ENCODE measurements around the gene KLHL18. TPM values are rescaled to one million over a fixed set of nuclear protein-coding genes. Genes with fewer than 3 reads are reported as not detected.

KLHL18 gene
- polyA plus RNA-seq, 1 experiment: 25.5 TPM

- peak; percentile 77 for TF ChIP-seq CTCF (IDR thresholded peaks at IDR 0.05; ENCODE audit: insufficient read depth, low read depth, low read length)
- no peak overlapping the region for H3K4me3 ChIP-seq (ENCODE audit: low read depth, low read length)
- peaks cover 5% of the 10 kb centered on the region for H3K36me3 ChIP-seq (ENCODE audit: control insufficient read depth, insufficient read depth, low read length)
- ChIA-PET POLR2A (no interaction called here), CTCF (interaction anchor here (0.6 to 2.8 kb wide), 25 partner anchors 8 to 622 kb away, joined by 3 to 21 read pairs (median 4); no protein-coding TSS in a partner anchor)
- no peaks in the 10 kb centered on the region for H3K27me3 ChIP-seq (ENCODE audit: control insufficient read depth, insufficient read depth, low read length)
- DNase-seq (ENCODE audit: low read depth): peak; percentile 15
Observed at GRCh38 chr3:47324278-47324865, 41.6 kb downstream of the KLHL18 start.

- ChIA-PET POLR2A (no interaction called here), CTCF (interaction anchor here (0.9 to 1.0 kb wide), 2 partner anchors 9 to 22 kb away, joined by 3 read pairs; no protein-coding TSS in a partner anchor)
- peaks cover 17% of the 10 kb centered on the region for H3K36me3 ChIP-seq (ENCODE audit: control insufficient read depth, insufficient read depth, low read length)
- no peaks in the 10 kb centered on the region for H3K27me3 ChIP-seq (ENCODE audit: control insufficient read depth, insufficient read depth, low read length)
- H3K4me3 ChIP-seq (ENCODE audit: low read depth, low read length): no peak overlapping the region
- no peak for TF ChIP-seq CTCF (IDR thresholded peaks at IDR 0.05; ENCODE audit: insufficient read depth, low read depth, low read length)
- DNase-seq (ENCODE audit: low read depth): no peak
Observed at GRCh38 chr3:47333907-47334306, 51.2 kb downstream of the KLHL18 start.

- Histone ChIP-seq H3K4me3 (ENCODE audit: low read depth, low read length) (no peak overlapping the region), H3K27me3 (ENCODE audit: control insufficient read depth, insufficient read depth, low read length) (no peaks in the 10 kb centered on the region), H3K36me3 (ENCODE audit: control insufficient read depth, insufficient read depth, low read length) (peaks cover 16% of the 10 kb centered on the region)
- POLR2A ChIA-PET: no interaction called here
- DNase-seq (ENCODE audit: low read depth): no peak
- no peak for TF ChIP-seq CTCF (IDR thresholded peaks at IDR 0.05; ENCODE audit: insufficient read depth, low read depth, low read length)
- CTCF ChIA-PET: interaction anchor here (0.6 to 0.8 kb wide), 2 partner anchors 77 to 428 kb away, joined by 3 to 4 read pairs; no protein-coding TSS in a partner anchor
Observed at GRCh38 chr3:47337656-47338055, 54.9 kb downstream of the KLHL18 start.

- CTCF ChIA-PET: interaction anchor here (2.4 kb wide), 1 partner anchor 15 kb away, joined by 7 read pairs; no protein-coding TSS in a partner anchor
- no peak for DNase-seq (ENCODE audit: low read depth)
- POLR2A ChIA-PET: no interaction called here
- H3K27me3 ChIP-seq (ENCODE audit: control insufficient read depth, insufficient read depth, low read length): no peaks in the 10 kb centered on the region
- TF ChIP-seq CTCF (IDR thresholded peaks at IDR 0.05; ENCODE audit: insufficient read depth, low read depth, low read length): no peak
- peaks cover 17% of the 10 kb centered on the region for H3K36me3 ChIP-seq (ENCODE audit: control insufficient read depth, insufficient read depth, low read length)
- no peak overlapping the region for H3K4me3 ChIP-seq (ENCODE audit: low read depth, low read length)
Observed at GRCh38 chr3:47339951-47340350, 57.2 kb downstream of the KLHL18 start.

- Histone ChIP-seq H3K27me3 (ENCODE audit: control insufficient read depth, insufficient read depth, low read length) (no peaks in the 10 kb centered on the region), H3K4me3 (ENCODE audit: low read depth, low read length) (no peak overlapping the region), H3K36me3 (ENCODE audit: control insufficient read depth, insufficient read depth, low read length) (peaks cover 14% of the 10 kb centered on the region)
- no peak for DNase-seq (ENCODE audit: low read depth)
- POLR2A ChIA-PET: no interaction called here
- TF ChIP-seq CTCF (IDR thresholded peaks at IDR 0.05; ENCODE audit: insufficient read depth, low read depth, low read length): no peak
- CTCF ChIA-PET: interaction anchor here (2.4 kb wide), 1 partner anchor 16 kb away, joined by 7 read pairs; no protein-coding TSS in a partner anchor
Observed at GRCh38 chr3:47340866-47341265, 58.1 kb downstream of the KLHL18 start.

All from BJ (cell line).